ENCODE data around the gene ATP6V0E1. TPM values are rescaled to one million over a fixed set of nuclear protein-coding genes. Genes with fewer than 3 reads are reported as not detected.
A peak's percentile ranks its signal among the peaks of the same experiment; 100 is the strongest.

The ATP6V0E1 gene
- 100 to 1,000 TPM; 145 to 323 (median 287) TPM for polyA plus RNA-seq

DNA sequence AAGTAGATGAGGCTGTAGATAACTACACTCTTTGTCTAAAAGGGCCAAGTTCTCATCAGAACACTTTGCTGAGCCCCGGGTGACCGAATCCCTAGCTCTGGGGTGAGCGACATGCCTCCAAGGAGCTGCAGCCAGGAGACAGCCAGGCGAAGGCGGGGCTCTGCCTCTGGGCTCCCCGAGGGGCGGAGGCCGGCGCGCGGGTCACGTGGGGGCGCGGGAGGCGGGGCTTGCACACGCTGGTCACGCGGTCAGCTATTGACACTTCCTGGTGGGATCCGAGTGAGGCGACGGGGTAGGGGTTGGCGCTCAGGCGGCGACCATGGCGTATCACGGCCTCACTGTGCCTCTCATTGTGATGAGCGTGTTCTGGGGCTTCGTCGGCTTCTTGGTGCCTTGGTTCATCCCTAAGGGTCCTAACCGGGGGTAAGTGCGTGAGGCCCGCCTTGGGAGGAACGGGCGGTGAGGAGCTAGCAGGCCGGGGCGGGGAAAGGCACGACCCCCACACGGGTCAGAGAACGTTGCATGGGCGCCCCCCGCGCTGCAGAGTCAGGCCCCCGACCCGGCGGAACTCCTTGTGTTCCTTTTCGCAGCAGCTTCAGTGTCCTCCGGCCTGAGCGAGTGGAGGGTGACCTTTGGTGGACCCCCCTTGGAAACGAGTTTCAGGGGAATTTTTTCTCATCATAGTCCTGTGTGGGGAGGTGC is at the start of gene ATP6V0E1:
ATP6V0E1 (plus strand) TSS at position 230 of the 702 bp plus-strand sequence; CDS start at position 320, 90 bp downstream.
- WGBS, 3 donors, result 0 to 1% (median 1%) methylated on average over 49 of the region's 49 CpGs
- peak within 1 kb of the TSS; percentile 6 for H3K27ac ChIP-seq (ENCODE audit: low read depth, low read length)

DNA sequence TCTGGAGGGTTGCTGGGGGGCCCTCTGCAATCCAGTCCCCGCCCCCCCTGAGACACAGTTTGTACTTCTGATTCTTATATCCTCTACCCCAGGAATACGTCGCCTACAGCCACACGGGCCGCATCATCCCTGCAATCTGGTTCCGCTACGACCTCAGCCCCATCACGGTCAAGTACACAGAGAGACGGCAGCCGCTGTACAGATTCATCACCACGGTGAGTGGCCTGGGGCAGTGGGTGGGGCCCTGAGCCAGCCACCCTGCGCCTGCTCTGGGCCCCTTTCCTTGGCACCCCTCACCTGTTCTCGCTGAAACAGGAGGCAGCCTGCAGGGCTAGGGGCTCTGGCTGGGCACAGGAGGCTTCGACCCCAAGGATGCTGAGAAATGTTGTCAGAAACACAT is 48.5 kb upstream of the ATP6V0E1 start:
- 93% methylated on average over 14 of the region's 14 CpGs for WGBS, 3 donors
- H3K27ac ChIP-seq (ENCODE audit: low read depth, low read length), result no peak overlapping the region

GRCh38 chr5:172936401-172936800 is 47.2 kb upstream of the ATP6V0E1 start:
- 88 to 94% (median 91%) methylated on average over 5 of the region's 5 CpGs for WGBS, 3 donors
- no peak overlapping the region for H3K27ac ChIP-seq (ENCODE audit: low read depth, low read length)

GRCh38 chr5:172939071-172939470 is 44.5 kb upstream of the ATP6V0E1 start:
- WGBS, 3 donors, result 78 to 85% (median 82%) methylated on average over 10 of the region's 10 CpGs
- H3K27ac ChIP-seq (ENCODE audit: low read depth, low read length), result no peak overlapping the region

GRCh38 chr5:172939611-172940267 is 43.8 kb upstream of the ATP6V0E1 start:
- no peak overlapping the region for H3K27ac ChIP-seq (ENCODE audit: low read depth, low read length)
- WGBS, 3 donors, result 83 to 86% (median 85%) methylated on average over 16 of the region's 16 CpGs

DNA sequence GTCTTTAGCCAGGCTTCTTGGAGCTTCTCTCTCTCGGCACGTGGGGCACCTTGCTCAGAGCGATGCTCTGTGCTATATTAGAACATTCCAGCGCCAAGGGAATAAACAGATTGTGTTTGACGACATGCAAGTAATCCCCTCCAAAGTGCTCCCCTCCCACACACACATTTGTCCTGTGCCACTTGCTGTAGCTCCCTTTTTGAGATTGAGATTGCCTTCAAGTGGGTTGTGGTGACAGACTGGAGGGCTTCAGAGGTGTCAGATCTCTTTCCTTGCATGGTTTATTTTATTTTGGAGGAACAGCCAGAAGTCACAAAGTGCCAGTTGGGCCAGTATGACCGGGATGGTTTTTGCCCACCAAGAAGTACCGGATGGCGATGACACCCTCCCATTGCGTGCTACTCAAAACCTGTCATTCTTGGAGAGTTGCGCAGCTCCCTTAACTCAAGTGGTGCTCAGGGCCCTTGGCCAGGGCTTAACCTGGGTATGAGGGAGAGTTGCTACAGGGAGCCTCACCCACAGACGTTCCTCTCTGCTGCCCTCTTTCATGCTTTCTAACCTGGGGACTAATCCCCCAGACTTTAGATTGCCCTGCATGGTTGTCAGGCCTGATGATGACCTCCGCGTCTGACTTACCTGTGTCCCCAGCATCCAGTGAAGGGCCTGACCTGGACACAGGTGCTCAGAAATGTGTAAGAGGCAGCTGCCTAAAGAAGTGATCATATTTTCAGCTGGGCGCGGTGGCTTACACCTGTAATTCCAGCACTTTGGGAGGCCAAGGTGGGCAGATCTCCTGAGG is 43.1 kb upstream of the ATP6V0E1 start:
- 89 to 96% (median 94%) methylated on average over 15 of the region's 15 CpGs for WGBS, 3 donors
- H3K27ac ChIP-seq (ENCODE audit: low read depth, low read length), result no peak overlapping the region

DNA sequence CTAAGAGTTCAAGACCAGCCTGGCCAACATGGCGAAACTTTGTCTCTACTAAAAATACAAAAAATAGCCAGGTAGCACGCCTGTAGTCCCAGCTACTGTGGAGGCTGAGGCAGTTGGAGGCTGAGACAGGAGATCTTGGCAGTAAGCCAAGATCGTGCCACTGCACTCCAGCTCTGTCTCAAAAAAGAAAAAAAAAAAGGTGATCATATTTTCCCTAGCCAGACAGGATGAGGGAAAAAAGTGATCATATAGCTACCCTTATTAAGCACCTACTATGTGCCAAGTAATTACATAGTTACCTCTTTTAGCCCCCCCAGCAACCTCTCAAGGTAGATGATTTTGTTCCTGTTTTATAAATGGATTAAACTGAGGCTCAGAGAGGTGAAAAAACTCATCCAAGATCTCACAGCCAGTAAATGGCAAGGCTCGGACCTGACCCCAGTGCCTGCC is 42.5 kb upstream of the ATP6V0E1 start:
- WGBS, 3 donors, result 55 to 63% (median 62%) methylated on average over 4 of the region's 4 CpGs
- H3K27ac ChIP-seq (ENCODE audit: low read depth, low read length), result no peak overlapping the region

GRCh38 chr5:172942556-172942955 is 41.0 kb upstream of the ATP6V0E1 start:
- no peak overlapping the region for H3K27ac ChIP-seq (ENCODE audit: low read depth, low read length)
- WGBS, 3 donors, result 88 to 93% (median 91%) methylated on average over 11 of the region's 11 CpGs

GRCh38 chr5:172943283-172943841 is 40.2 kb upstream of the ATP6V0E1 start:
- WGBS, 3 donors, result 49 to 75% (median 50%) methylated on average over 18 of the region's 18 CpGs

DNA sequence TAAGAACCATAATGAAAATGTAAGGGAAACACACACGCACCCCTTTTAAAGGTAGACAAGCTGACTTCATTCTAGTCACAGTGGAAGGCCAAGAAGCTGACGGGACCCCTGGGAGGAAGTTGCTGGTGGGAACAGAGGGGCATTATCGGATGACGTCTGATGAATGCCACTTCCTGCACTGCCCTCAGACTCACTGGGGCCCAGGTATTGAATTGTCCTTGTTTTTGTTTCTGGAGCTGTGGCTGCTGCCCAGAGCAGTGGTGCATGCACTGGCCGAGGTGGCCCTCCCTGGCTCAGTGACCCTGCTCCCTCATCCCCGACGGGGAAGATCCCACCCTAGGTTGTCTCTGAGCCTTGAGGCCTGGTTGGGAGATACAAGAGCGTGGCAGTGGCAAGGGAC is 39.7 kb upstream of the ATP6V0E1 start:
- H3K27ac ChIP-seq (ENCODE audit: low read depth, low read length), result no peak overlapping the region
- 64 to 79% (median 69%) methylated on average over 8 of the region's 8 CpGs for WGBS, 3 donors

More at GRCh38 chr5:172943283-172943841, 40.2 kb upstream of the ATP6V0E1 start:
- no peak overlapping the region for H3K27ac ChIP-seq (ENCODE audit: low read depth, low read length)

DNA sequence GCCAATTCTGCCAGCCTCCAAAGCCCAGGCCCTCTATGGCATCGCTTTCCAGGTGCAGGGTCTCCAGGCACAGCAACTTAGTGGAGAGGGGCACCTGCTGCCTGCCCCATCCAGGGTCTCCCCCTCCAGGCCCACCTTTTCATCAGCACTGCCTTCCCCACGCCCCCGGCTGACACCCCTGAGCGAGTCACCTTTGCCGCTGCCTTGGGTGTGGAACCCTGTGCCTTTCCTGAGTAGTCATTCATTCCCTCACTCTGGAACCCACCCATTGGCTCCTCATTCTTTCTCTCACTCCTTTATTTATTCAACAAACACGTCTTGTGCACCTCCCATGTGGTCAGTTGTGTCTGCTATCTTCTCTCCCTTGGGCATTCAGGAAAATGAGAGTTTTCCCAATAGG is 38.8 kb upstream of the ATP6V0E1 start:
- 84 to 94% (median 90%) methylated on average over 6 of the region's 6 CpGs for WGBS, 3 donors
- H3K27ac ChIP-seq (ENCODE audit: low read depth, low read length), result no peak overlapping the region

DNA sequence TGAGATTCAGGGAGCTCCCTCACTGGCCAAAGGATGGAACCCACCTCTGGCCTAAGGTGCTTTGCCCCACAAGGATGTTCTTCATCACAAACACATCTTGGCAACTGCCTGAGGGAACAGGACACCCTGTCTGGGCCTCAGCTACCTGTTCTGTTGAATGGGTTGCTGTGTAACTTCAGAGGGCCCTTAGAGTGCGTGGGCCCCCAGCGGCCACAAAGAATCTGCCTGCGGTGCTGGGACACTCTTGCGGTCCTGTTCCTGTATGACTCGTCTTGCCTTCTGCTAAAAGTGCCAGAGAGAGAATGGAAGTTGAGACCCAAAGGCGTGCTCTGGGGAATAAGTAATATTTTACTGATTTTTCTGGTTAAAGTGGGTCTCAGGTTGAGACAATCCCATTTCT is 38.4 kb upstream of the ATP6V0E1 start:
- no peak overlapping the region for H3K27ac ChIP-seq (ENCODE audit: low read depth, low read length)
- 92 to 96% (median 94%) methylated on average over 6 of the region's 6 CpGs for WGBS, 3 donors

GRCh38 chr5:172946146-172946545 is 37.4 kb upstream of the ATP6V0E1 start:
- 86 to 93% (median 88%) methylated on average over 7 of the region's 7 CpGs for WGBS, 3 donors
- H3K27ac ChIP-seq (ENCODE audit: low read depth, low read length), result no peak overlapping the region

GRCh38 chr5:172949426-172949825 is 34.1 kb upstream of the ATP6V0E1 start:
- H3K27ac ChIP-seq (ENCODE audit: low read depth, low read length), result no peak overlapping the region
- WGBS, 3 donors, result 78 to 94% (median 84%) methylated on average over 3 of the region's 3 CpGs

GRCh38 chr5:172950176-172950965 is 33.2 kb upstream of the ATP6V0E1 start:
- 94 to 97% (median 95%) methylated on average over 12 of the region's 12 CpGs for WGBS, 3 donors
- H3K27ac ChIP-seq (ENCODE audit: low read depth, low read length), result no peak overlapping the region

GRCh38 chr5:172951371-172952033 is 32.1 kb upstream of the ATP6V0E1 start:
- WGBS, 3 donors, result 72 to 89% (median 74%) methylated on average over 11 of the region's 11 CpGs
- no peak overlapping the region for H3K27ac ChIP-seq (ENCODE audit: low read depth, low read length)

DNA sequence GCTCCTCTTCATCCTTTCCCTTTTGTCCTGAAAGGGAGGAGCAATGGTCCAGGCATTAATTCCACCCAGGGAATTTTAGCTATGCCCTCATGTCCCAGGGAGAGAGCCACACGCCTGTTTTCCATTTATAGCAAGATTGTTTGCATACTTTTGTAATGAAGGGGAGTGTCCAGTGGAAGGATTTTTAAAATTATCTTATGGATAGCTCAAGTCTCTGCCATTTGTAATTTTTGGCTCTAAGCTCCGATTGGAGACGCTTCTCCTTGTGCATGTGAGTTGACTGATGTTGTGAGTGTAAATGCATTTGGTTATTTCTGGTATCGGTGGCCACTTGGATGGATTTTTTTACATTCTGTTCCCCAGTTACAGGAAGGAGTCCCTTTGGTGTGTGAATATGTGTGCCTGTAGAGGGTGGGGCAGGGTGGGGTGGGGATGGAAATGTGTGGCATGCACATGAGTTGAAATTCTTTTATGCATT is 31.5 kb upstream of the ATP6V0E1 start:
- 77 to 85% (median 78%) methylated on average over 4 of the region's 4 CpGs for WGBS, 3 donors
- no peak overlapping the region for H3K27ac ChIP-seq (ENCODE audit: low read depth, low read length)

All from adipose tissue (tissue), 3 donors.